Parathyroid adenoma (tissue), 2 donors: ENCODE measurements around the gene ZNF292.

Experiments used
- H2AFZ ChIP-seq: fragments of 300-600 bp; sonication (generic); one replicate; pipeline ENCODE4 v1.7.0; 2017; ENCODE audit warnings: antibody characterized with exemption, mild to moderate bottlenecking
- H3K27ac ChIP-seq: fragments of 300-600 bp; sonication (generic); one replicate; pipeline ENCODE4 v1.7.0; 2017
- H3K27me3 ChIP-seq: fragments of 300-600 bp; sonication (generic); one replicate; pipeline ENCODE4 v1.7.0; 2017; ENCODE audit warnings: low read length; ENCODE audit not compliant: control insufficient read depth, insufficient read depth
- H3K36me3 ChIP-seq: fragments of 300-600 bp; sonication (generic); one replicate; pipeline ENCODE4 v1.7.0; 2017; ENCODE audit warnings: low read length; ENCODE audit not compliant: control insufficient read depth, insufficient read depth
- H3K4me1 ChIP-seq: fragments of 300-600 bp; sonication (generic); one replicate; pipeline ENCODE4 v1.7.0; 2017; ENCODE audit warnings: control low read depth
- H3K4me2 ChIP-seq: fragments of 300-600 bp; sonication (generic); one replicate; pipeline ENCODE4 v1.7.0; 2017; ENCODE audit warnings: low read length
- H3K4me3 ChIP-seq: fragments of 300-600 bp; sonication (generic); one replicate; pipeline ENCODE4 v1.7.0; 2017; ENCODE audit warnings: low read depth, low read length
- H3K79me2 ChIP-seq: fragments of 300-600 bp; sonication (generic); one replicate; pipeline ENCODE4 v1.7.0; 2017; ENCODE audit warnings: control low read depth
- H3K9ac ChIP-seq: fragments of 300-600 bp; sonication (generic); one replicate; pipeline ENCODE4 v1.7.0; 2017; ENCODE audit warnings: mild to moderate bottlenecking
- H3K9me3 ChIP-seq: fragments of 300-600 bp; sonication (generic); one replicate; pipeline ENCODE4 v1.7.0; 2017; ENCODE audit warnings: low read length; ENCODE audit not compliant: control insufficient read depth
- TF ChIP-seq, protein P1 (sequence below): fragments of 300-600 bp; sonication (generic); IDR thresholded peaks from one replicate; pipeline ENCODE4 v1.7.0; 2017; ENCODE audit warnings: antibody characterized with exemption, mild to moderate bottlenecking
- donor health status: primary hyperparathyroidism.

Gene ZNF292

GRCh38 chr6:87180105-87180728 is 24.9 kb downstream of the ZNF292 start:
- TF ChIP-seq, protein P1, sequence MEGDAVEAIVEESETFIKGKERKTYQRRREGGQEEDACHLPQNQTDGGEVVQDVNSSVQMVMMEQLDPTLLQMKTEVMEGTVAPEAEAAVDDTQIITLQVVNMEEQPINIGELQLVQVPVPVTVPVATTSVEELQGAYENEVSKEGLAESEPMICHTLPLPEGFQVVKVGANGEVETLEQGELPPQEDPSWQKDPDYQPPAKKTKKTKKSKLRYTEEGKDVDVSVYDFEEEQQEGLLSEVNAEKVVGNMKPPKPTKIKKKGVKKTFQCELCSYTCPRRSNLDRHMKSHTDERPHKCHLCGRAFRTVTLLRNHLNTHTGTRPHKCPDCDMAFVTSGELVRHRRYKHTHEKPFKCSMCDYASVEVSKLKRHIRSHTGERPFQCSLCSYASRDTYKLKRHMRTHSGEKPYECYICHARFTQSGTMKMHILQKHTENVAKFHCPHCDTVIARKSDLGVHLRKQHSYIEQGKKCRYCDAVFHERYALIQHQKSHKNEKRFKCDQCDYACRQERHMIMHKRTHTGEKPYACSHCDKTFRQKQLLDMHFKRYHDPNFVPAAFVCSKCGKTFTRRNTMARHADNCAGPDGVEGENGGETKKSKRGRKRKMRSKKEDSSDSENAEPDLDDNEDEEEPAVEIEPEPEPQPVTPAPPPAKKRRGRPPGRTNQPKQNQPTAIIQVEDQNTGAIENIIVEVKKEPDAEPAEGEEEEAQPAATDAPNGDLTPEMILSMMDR = no peak
- H3K9ac ChIP-seq = no peak overlapping the region
- H3K36me3 ChIP-seq = no peaks in the 10 kb centered on the region
- H2AFZ ChIP-seq = no peak overlapping the region
- no peak overlapping the region for H3K27ac ChIP-seq
- no peak overlapping the region for H3K4me2 ChIP-seq
- no peaks in the 10 kb centered on the region for H3K4me1 ChIP-seq
- no peak overlapping the region for H3K4me3 ChIP-seq
- no peaks in the 10 kb centered on the region for H3K9me3 ChIP-seq
- no peaks in the 10 kb centered on the region for H3K27me3 ChIP-seq
- H3K79me2 ChIP-seq = peaks cover 63% of the 10 kb centered on the region

GRCh38 chr6:87181903-87182302 is 26.5 kb downstream of the ZNF292 start:
- Histone ChIP-seq H3K4me3 (no peak overlapping the region), H3K27me3 (no peaks in the 10 kb centered on the region), H3K27ac (no peak overlapping the region)

GRCh38 chr6:87182321-87182720 is 27.0 kb downstream of the ZNF292 start:
- Histone ChIP-seq H3K9me3 (no peaks in the 10 kb centered on the region), H3K4me1 (no peaks in the 10 kb centered on the region), H3K79me2 (peaks cover 54% of the 10 kb centered on the region), H3K4me2 (no peak overlapping the region), H3K4me3 (no peak overlapping the region), H3K27ac (no peak overlapping the region), H3K9ac (no peak overlapping the region), H3K27me3 (no peaks in the 10 kb centered on the region), H3K36me3 (no peaks in the 10 kb centered on the region), H2AFZ (no peak overlapping the region)
- TF ChIP-seq, protein P1 = no peak

More at GRCh38 chr6:87181903-87182302, 26.5 kb downstream of the ZNF292 start:
- Histone ChIP-seq H3K4me1 (no peaks in the 10 kb centered on the region), H3K9ac (no peak overlapping the region), H3K79me2 (peaks cover 55% of the 10 kb centered on the region), H3K9me3 (no peaks in the 10 kb centered on the region), H3K36me3 (no peaks in the 10 kb centered on the region), H3K4me2 (no peak overlapping the region), H2AFZ (no peak overlapping the region)
- TF ChIP-seq, protein P1 = no peak

DNA sequence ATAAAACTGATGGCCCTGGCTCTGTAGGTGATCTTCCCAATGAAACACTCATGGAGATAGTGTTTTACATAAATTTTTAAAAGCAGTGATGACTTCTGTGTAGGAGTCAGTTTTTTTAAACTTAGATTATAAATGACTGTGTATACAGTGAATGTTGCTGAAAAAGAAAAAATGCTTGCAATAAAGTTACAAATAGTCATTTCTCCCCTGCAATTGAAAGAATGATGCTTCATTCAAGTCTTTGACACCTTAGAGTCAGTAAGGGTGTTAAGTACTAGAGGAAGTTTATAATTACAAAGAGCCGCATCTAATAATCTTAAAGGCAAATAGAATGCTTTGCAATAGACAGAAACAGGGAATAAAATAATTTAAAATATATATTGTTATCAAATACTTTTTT is 27.6 kb downstream of the ZNF292 start:
- no peak overlapping the region for H3K4me3 ChIP-seq
- no peak overlapping the region for H3K9ac ChIP-seq
- H3K79me2 ChIP-seq = peaks cover 55% of the 10 kb centered on the region
- H2AFZ ChIP-seq = no peak overlapping the region
- no peak overlapping the region for H3K27ac ChIP-seq
- H3K4me2 ChIP-seq = no peak overlapping the region
- TF ChIP-seq, protein P1 = no peak
- no peaks in the 10 kb centered on the region for H3K4me1 ChIP-seq
- no peaks in the 10 kb centered on the region for H3K9me3 ChIP-seq
- no peaks in the 10 kb centered on the region for H3K27me3 ChIP-seq
- H3K36me3 ChIP-seq = no peaks in the 10 kb centered on the region

- Histone ChIP-seq H3K36me3 (no peaks in the 10 kb centered on the region), H3K27me3 (no peaks in the 10 kb centered on the region), H2AFZ (no peak overlapping the region), H3K9ac (no peak overlapping the region), H3K27ac (no peak overlapping the region), H3K79me2 (peaks cover 49% of the 10 kb centered on the region), H3K9me3 (no peaks in the 10 kb centered on the region), H3K4me2 (no peak overlapping the region), H3K4me3 (no peak overlapping the region), H3K4me1 (no peaks in the 10 kb centered on the region)
- TF ChIP-seq, protein P1 = no peak
Observed at GRCh38 chr6:87183687-87184086, 28.3 kb downstream of the ZNF292 start.
